NT2/D1 (cell line): ENCODE data around the gene RNF151.

ENCODE experiments used
- SUZ12 ChIP-seq: IDR thresholded peaks from 2 replicates; pipeline ENCODE4 v1.6.1; 2011; ENCODE audit not compliant: insufficient read length, insufficient read depth; ENCODE audit errors: extremely low read depth
- YY1 ChIP-seq: IDR thresholded peaks from 2 replicates; pipeline ENCODE4 v1.6.1; 2011; ENCODE audit not compliant: insufficient read length, insufficient read depth
- ZNF274 ChIP-seq: IDR thresholded peaks from 2 replicates; pipeline ENCODE4 v1.6.1; 2011; ENCODE audit warnings: mild to moderate bottlenecking, low read depth, low read length

GRCh38 chr16:1999866-2000514, 33.3 kb downstream of the RNF151 start:
- TF ChIP-seq ZNF274: no peak
- TF ChIP-seq YY1: no peak
- no peak for TF ChIP-seq SUZ12
